ENCODE results near the gene RBM8A.
A peak's percentile ranks its signal among the peaks of the same experiment; 100 is the strongest.
"Not testable (repeated sequence)": the region's sequence is repeated elsewhere in the genome, so short reads cannot be mapped to it uniquely, and the experiment has no call there.

The RBM8A gene

DNA sequence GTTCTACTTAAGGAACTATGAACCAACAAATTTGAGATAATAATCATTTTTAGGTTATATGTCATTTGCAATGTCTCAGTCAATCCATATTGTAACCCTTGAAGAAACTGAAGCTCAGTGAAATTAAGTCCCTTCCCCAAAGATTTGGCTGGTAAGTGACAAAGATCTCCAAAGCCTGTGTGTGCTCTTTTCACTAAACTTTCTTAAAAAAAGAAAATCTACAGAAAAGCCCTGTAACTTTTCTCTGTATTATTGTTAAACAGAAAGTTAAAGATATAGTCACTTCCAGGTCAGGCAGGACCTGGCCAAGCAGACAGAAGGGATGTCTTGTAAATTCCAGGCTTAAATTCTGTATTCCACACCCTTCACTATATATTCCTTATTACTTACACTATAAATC is 29.1 kb upstream of the RBM8A start:
- no peak for DNase-seq (ENCODE audit: low spot score)

DNA sequence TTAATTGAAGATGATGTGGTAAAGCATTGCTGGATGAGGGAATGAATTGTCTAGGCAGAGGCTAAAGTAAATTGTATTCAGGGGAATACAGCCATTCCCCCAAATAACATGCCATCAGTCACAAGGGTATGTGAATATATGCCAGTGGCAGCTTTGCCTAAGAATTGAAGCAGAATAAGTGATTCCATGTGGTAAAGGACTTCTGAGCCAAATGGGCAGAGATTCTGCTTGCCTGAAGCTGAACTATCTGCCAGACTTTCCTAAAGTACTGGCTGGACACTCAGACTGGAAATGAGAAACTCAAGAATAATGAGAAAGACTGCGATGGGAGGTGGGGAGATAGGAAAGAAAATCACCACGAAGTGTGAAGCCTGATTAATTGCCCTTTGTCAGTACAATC is 28.2 kb upstream of the RBM8A start:
- DNase-seq (ENCODE audit: low spot score) = peak; percentile 31

DNA sequence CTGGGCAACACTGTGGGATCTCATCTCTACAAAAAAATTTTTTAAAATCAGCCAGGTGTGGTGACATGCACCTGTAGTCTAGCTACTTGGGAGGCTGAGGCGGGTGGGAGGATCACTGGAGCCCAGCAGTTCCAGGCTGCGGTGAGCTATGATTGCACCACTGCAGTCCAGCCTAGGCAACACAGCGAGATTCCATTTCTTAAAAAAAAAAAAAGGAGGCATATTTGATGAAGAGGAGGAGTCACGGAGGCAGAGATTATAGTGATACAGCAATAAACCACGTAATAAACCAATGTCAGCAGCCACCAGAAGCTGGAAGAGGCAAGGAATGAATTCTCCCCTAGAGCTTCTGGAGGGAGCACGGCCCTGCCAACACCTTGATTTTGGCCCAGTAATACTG is 26.6 kb upstream of the RBM8A start:
- peak; percentile 12 for DNase-seq (ENCODE audit: low spot score)

DNA sequence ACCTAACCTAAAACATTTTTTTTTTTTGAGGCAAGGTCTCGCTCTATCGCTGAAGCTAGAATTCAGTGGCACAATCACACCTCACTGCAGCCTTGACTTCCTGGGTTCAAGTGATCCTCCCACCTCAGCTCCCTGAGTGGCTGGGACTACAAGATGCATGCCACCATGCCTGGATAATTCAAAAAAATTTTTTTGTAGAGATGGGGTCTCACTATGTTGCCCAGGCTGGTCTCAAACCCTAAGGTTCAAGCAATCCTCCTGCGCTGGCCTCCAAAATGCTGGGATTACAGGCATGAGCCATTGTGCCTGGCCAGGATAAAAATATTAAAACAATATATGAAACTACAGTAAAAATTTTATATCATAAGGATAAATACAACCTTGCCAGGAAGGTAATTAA is 25.6 kb upstream of the RBM8A start:
- DNase-seq (ENCODE audit: low spot score) = no peak

DNA sequence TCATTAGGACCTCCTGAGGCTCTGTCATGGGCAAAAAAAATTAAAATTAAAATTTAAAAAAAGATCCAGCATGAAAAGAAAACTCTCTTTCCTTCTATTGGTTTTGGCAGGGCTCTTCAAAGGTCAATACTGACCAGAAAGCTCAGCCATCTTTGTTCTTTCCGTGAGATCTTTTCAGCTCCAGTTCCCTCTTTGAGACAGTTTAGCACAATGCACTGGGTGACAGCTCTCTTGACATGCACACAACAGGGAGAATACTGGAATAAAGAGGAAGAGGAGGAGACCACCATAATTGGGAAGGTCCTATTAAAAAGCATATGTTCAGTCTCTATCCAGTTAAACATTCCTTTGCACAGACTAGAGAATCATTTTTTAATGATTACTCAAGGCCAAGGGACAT is 24.2 kb upstream of the RBM8A start:
- no peak for DNase-seq (ENCODE audit: low spot score)

DNA sequence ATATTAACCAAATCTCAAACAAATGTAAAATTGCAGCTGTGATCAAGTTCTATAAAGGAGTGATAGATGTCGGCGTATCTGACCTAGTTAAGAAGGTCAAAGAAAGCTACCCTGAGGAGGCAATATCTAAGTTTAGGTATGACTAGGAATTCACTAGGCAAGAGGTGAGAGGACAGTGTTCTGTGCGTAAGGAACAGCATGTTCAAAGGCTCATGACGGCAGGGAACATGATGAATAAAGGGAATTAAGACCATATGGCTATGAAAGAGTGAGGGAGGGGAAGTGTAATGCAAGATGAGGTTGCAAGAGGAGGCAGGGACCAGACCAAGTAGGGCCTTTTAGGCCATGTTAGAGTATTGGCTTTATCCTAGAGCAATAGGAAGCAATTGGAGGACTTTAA is 21.9 kb upstream of the RBM8A start:
- DNase-seq (ENCODE audit: low spot score) = no peak

DNA sequence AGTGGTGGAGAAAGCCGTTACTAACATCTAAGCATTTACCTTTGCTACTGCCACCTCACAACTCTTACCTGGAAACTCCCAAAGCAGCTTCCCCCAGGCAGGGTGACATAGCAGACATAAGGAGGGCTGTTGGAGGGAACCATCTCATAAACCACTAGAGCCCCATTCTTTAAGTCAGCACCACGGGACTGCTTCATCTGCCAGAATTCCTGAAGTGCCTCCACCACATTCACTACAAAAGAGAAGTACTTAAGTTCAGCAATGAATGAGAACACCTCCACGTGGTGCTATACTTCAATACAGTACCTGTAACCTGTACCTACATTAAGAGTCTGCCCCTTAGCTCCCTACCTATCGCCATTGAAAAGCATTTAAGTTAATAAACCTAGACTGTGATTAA is 20.3 kb upstream of the RBM8A start:
- DNase-seq (ENCODE audit: low spot score) = no peak

DNA sequence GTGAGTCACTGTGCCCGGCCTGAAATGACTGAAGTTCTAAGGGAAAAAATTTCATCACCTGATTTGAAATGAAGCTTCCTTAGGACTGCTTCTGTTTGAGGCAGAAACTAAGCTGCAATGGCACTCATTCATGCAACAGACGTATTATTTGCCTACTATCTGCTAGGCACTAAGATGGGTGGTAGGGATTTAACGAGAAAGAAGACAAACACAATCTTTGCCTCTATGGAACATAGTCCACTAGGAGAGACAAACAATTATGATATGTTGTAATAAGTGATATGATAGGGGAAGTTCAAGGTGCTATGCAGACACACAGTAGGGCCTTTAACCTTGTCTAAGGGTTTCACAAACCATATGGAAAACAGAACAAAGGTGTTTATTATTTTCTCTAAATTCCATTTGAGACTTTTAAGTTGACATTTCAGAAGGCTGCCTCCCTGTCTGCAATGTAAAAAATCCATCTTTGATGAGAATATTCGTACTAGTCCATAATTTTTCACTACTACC is 19.2 kb upstream of the RBM8A start:
- no peak for DNase-seq (ENCODE audit: low spot score)

DNA sequence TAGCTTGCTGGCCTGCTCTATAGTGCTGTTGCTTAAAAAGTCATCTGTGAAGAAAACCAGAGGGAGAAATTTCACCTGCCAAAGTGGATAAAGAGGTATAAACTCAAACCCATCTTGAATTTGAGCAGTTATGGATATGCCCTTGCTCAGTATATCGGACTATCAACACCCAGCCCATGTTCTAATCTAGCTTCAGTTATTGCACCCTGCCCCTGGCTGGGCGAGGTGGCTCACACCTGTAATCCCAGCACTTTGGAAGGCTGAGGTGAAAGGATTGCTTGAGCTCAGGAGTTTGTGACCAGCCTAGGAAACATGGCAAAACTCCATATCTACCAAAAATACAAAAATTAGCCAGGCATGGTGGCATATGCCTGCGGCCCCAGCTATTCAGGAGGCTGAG is 17.2 kb upstream of the RBM8A start:
- DNase-seq (ENCODE audit: low spot score) = no peak

DNA sequence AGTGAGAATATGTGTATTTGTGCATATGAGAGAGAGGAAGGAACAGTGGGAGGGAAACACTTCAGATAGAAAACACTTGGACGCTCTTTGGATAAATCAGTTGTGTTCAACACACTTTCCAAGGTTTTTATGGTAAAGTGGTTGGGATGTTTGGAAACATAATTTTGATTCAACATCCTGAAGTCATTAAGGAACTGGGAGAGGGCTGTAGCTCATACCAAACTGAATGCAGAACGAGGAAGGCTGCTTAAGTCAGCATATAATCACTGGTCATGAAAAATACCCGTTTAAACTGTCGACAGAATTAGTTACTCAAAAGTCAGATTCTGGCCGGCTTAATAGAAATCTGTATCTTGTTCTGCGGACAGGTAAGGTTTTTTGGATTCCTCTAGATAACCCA is 15.6 kb upstream of the RBM8A start:
- peak; percentile 13 for DNase-seq (ENCODE audit: low spot score)

DNA sequence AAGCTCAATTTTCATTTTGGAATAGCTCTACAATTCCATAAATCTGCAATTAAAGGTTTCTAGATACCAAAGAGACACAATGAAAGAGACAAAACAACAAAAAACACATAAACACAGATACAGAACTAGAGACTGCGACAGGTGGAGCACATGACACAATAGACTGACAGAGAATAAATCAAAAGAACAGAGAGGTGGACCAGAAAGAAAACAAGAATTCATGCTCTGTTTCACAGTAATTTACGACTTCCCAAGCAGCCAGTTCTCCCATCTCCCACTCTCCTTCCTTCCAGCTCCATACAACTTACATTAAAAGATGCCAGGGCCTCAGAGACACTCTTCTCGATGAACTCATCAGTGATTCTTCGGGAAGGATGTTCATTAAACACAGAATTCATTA is 15.1 kb upstream of the RBM8A start:
- DNase-seq (ENCODE audit: low spot score) = no peak

DNA sequence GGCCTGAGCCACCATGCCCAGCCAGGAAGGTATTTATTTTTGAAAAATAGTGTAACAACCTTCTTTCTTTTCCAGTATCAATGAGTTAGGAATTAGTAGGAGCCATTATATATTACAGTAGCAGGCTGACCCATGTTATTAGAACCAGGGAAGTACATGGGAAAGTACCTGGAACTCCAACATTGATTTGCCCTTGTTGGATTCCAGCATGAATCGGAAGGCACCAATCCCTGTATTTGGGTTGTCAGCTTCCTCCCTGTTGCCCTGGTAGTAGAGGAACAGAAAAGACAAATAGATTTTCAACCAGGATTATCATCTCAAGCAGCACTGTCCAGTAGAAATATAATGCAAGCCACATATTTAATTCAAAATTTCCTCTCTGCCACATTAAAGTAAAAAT is 10.2 kb upstream of the RBM8A start:
- DNase-seq (ENCODE audit: low spot score) = no peak

DNA sequence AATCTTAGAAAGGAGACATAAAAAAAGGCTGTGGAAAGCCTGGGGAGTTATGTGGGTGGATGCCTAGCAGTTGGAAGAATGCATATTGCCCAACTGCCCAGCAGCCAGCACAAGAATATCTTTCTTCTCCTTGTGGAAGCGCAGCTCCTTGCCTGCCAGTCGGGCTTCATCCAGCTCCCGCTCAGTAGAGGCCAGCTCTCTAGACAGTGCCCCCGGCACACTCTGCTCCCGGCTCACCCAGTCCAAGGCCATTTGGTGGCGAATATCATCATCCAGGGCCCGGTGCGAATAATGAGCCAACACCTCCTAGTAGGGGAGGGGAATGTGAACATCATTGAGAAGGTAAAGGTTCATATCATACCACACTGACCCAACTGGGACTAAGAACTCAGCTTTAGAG is 9.0 kb upstream of the RBM8A start:
- DNase-seq (ENCODE audit: low spot score) = peak; percentile 50

DNA sequence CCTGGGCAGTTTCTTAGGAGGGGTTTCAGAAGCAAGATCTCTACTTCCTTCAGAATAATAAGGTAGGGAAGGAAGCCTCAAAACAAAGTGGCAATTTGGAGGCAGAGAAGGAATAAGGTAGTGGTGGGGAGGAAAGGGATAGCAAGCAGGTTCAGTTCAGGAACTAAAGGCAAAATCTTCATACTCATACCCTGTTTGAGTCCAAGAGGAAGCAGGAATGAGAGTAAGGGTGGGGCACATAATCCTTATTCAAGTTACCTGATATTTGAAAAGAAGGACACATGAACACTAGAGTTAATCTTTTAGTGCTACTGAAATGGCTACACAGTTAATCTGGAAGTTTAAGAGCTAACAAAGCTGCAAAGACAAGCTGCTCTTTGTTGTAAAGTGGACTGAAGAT is 8.4 kb upstream of the RBM8A start:
- DNase-seq (ENCODE audit: low spot score) = no peak

DNA sequence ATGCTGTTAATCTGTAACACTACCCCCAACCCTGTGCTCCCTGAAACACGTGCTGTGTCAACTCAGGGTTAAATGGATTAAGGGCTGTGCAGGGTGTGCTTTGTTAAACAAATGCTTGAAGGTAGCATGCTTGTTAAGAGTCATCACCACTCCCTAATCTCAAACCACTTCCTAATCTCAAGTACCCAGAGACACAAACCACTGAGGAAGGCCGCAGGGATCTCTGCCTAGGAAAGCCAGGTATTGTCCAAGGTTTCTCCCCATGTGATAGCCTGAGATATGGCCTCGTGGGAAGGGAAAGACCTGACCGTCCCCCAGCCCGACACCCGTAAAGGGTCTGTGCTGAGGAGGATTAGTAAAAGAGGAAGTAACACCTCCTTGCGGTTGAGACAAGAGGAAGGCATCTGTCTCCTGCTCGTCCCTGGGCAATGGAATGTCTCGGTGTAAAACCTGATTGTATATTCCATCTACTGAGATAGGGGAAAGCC is 5.3 kb upstream of the RBM8A start:
- not testable (repeated sequence) for DNase-seq (ENCODE audit: low spot score)

DNA sequence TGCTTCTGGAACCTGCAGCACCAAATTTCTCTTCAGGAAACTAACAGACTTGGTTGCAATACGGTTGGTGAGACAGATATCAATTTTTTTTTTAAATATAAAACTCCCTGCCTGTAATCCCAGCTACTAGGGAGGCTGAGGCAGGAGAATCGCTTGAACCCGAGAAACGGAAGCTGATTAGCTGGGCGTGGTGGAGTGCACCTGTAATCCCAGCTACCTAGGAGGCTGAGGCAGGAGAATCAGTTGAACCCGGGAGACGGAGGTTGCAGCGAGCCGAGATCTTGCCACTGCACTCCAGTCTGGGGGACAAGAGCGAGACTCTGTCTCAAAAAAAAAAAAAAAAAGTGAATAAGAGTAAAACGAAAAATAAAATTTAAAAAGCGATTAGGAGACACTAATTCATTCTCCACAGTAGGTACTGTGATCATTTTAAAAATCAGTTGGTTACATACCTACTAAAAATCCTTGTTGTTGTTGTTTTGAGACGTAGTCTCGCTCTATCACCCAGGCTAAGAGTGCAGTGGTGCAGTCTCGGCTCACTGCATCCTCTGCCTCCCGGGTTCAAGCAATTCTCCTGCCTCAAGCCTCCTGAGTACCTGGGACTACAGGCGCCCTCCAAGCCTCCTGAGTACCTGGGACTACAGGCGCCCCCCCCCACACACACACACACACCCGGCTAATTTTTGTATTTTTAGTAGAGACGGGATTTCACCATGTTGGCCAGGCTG is 796 bp upstream of the RBM8A start:
- DNase-seq (ENCODE audit: low spot score) = no peak

DNA sequence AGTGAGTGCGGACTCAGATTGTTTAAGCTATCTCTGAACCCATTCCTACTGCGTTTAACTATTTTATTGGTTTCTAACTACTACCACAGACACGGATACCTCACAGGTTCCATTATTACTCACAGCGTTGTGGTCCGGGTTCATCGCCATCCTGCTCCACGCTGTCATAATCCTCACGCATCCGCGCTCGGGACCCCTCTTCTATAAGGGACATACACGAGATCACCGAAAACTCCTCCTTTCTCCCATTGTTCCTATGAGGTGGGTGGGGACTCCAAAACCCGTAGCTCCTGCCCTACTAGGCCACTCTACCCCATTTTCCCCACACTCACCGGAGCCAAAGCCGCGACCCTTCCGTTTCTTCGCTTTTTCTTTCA is 610 bp downstream of the RBM8A start:
- no peak for DNase-seq (ENCODE audit: low spot score)

DNA sequence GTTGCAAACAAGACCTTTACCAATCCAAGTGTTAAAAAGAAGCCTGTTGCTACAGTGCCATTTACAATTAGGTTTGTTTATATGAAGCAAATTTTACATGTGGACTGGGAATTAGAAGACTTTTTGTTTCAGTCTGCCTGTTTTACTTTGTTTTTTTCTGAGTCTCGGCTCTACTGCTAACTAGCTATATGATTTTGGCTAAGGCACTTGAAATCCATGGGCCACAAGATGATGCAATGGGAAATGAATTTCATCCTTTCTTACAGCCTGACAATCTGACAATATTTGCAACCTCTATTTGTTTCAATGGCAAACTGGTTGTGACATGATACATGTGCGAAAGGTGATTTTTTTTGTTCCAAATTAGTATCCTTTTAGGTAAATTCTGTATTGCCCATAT is 5.0 kb downstream of the RBM8A start:
- DNase-seq (ENCODE audit: low spot score) = no peak

DNA sequence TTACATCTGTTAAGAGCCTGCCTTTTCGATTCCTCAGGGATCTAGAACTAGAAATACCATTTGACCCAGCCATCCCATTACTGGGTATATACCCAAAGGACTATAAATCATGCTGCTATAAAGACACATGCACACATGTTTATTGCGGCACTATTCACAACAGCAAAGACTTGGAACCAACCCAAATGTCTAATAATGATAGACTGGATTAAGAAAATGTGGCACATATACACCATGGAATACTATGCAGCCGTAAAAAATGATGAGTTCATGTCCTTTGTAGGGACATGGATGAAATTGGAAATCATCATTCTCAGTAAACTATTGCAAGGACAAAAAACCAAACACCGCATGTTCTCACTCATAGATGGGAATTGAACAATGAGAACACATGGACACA is 7.0 kb downstream of the RBM8A start:
- DNase-seq (ENCODE audit: low spot score) = not testable (repeated sequence)

DNA sequence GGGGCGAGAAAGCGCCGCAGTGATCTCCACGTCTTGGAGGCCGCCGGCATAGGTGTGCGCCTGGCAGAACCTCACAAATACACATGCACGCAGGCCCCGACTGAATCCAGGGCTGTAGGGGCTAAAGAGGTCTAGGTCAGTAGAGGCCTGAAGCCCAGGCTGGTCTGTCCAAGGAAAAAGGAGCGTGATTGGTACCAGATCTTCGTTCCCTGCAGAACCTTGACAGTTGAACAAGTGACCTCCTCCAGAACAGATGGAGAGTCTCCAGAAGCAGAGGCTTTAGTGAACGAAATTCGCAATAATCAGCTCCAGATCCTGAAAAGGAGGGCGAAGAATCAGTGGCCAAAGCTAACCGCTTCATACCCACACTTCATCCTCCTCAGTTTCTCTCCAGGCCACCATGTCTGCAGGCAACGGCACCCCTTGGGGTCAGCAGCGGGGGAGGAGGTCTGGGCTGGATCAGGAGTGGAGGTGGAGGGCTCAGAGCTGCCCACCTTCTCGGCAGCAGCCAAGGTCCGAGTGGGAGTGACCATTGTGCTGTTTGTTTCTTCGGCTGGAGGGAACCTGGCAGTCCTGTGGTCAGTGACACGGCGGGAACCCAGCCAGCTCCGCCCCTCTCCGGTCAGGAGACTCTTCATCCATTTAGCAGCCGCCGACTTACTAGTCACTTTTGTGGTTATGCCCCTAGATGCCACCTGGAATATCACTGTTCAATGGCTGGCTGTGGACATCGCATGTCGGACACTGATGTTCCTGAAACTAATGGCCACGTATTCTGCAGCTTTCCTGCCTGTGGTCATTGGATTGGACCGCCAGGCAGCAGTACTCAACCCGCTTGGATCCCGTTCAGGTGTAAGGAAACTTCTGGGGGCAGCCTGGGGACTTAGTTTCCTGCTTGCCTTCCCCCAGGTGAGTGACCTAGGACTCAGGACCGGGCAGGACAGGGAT is 8.0 kb downstream of the RBM8A start:
- peak; percentile 42 for DNase-seq (ENCODE audit: low spot score)

DNA sequence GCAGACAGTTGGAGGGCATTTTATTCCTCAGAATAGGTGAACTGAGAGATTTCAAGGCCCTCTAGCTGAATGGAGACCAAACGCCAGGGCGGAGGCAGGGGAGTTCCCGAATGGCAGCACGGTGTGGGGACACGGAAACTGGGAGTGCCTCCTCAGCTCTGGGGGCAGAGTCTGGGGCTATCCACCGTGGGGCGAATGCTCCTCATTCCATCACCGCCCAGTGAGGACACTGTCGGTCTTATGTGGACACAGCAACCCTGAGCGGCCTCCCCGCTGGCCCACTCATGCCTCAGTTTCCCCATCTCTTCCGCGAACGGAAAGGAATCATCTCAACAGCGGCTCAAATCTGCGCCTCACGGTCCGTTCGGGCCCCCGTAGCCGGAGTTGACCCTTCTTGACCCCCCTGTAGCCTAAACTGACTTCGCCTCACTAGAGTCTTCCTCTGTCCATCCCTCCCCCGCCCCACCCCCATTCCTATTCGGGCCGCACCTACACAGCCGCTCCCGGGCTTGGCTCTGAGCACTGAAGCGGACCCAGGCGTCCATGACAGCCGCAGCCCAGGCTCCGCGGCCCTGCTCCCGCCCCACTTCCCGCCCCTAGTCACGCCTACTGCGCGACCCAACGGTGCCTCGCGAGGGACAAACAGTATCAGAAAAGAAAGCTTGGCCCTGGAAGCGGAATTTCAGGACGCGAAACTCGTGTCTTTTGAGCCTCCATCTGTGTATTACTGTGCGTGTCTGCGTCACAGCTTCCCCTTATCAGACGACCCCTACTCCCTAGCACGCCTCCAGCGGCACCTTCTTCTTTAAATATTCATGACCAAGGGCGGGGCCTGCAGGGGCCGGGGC is 8.9 kb downstream of the RBM8A start, which contains the start of gene PEX11B:
Gene PEX11B, minus strand, starts transcription at position 574 of the 848 bp plus-strand sequence. Its CDS starts 29 bp downstream, at position 545.
- DNase-seq (ENCODE audit: low spot score) = peak; percentile 90

DNA sequence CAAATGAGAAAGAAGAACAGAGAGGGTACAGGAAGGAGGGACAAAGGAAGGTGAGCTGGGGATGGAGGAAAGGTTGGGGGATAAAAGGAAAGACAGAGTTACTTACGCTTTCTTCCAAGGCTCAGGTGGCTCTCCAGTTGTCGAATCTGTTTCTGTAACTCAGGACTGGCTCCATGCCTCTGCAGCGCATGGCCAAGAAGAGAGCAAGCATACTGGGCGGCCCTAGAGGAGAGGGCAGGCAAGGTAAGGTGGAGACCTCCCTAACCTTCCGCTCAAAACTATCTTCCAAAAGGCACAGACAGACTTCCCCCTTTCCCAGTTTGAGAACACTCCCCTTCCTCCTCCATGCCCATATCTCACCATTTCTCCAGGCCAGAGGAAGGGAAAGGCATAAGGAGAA is 9.7 kb downstream of the RBM8A start:
- no peak for DNase-seq (ENCODE audit: low spot score)
